CD4-positive, alpha-beta memory T cell (primary cell): ENCODE measurements around the gene VSIG2. TPM values are rescaled to one million over a fixed set of nuclear protein-coding genes. Genes with fewer than 3 reads are reported as not detected.

Experiments used
- CTCF ChIA-PET: fragments of 350-600 bp; sonication (Branson Sonifier 250); formaldehyde crosslinking; loops from one replicate; lab custom pipeline; 2021; ENCODE audit warnings: inconsistent platforms; ENCODE audit not compliant: partially characterized antibody; lab: Charles Lee
- POLR2A ChIA-PET: fragments of 350-600 bp; sonication (Branson Sonifier 250); formaldehyde crosslinking; loops from one replicate; lab custom pipeline; 2021; ENCODE audit not compliant: partially characterized antibody; lab: Charles Lee
- DNase-seq, 5 donors: peaks; one replicate each; pipeline versions ENCODE4 v3.0.0 to v3.0.0-alpha.2; 2020 to 2022; ENCODE audit warnings: mixed read lengths in 1 of 5
- H3K27ac ChIP-seq: one replicate; pipeline ENCODE4 v1.7.0; 2013; ENCODE audit warnings: low read depth, low read length
- H3K27me3 ChIP-seq: 2 replicates; pipeline ENCODE4 v1.7.0; 2013; ENCODE audit warnings: mild to moderate bottlenecking, low read length, moderate library complexity; ENCODE audit not compliant: insufficient read depth
- H3K36me3 ChIP-seq: 2 replicates; pipeline ENCODE4 v1.7.0; 2013; ENCODE audit warnings: mild to moderate bottlenecking, low read length, moderate library complexity; ENCODE audit not compliant: insufficient read depth
- H3K4me1 ChIP-seq: 2 replicates; pipeline ENCODE4 v1.7.0; 2013; ENCODE audit warnings: mild to moderate bottlenecking, low read length, moderate library complexity; ENCODE audit not compliant: insufficient read depth
- H3K4me3 ChIP-seq, 2 donors: one replicate each; pipeline ENCODE4 v1.7.0; 2013; ENCODE audit warnings: low read length in 2 of 2, mild to moderate bottlenecking in 1 of 2
- H3K9me3 ChIP-seq, 2 donors: one replicate each; pipeline ENCODE4 v1.7.0; 2013; ENCODE audit warnings: low read length in 2 of 2, control low read depth in 1 of 2; ENCODE audit not compliant: control insufficient read depth in 1 of 2
- H3K27ac Mint-ChIP-seq, 7 donors: one replicate each; pipeline ENCODE4 v1.8.0; 2020 to 2021; ENCODE audit warnings: mixed read lengths in 7 of 7, mild to moderate bottlenecking in 6 of 7, inconsistent platforms in 3 of 7, moderate library complexity in 3 of 7
- H3K27me3 Mint-ChIP-seq, 2 donors: one replicate each; pipeline ENCODE4 v1.8.0; 2020 to 2021; ENCODE audit warnings: mixed read lengths in 2 of 2
- H3K36me3 Mint-ChIP-seq, 2 donors: one replicate each; pipeline ENCODE4 v1.8.0; 2020 to 2021; ENCODE audit warnings: mixed read lengths in 2 of 2, inconsistent platforms in 1 of 2, mild to moderate bottlenecking in 1 of 2
- H3K4me1 Mint-ChIP-seq, 4 donors: one replicate each; pipeline ENCODE4 v1.8.0; 2020 to 2021; ENCODE audit warnings: mixed read lengths in 4 of 4, mild to moderate bottlenecking in 1 of 4
- H3K4me3 Mint-ChIP-seq, 8 donors: one replicate each; pipeline ENCODE4 v1.8.0; 2020 to 2021; ENCODE audit warnings: mixed read lengths in 8 of 8, mild to moderate bottlenecking in 7 of 8, moderate library complexity in 6 of 8, inconsistent platforms in 3 of 8
- H3K9me3 Mint-ChIP-seq, 8 donors: one replicate each; pipeline ENCODE4 v1.8.0; 2020 to 2021; ENCODE audit warnings: mixed read lengths in 8 of 8, mild to moderate bottlenecking in 5 of 8, inconsistent platforms in 3 of 8, moderate library complexity in 1 of 8
- intact Hi-C: fragments of 100-400 bp; cut with micrococcal nuclease; formaldehyde crosslinking; loops from one replicate; pipeline ENCODE4 v1.15.1; 2023
- polyA plus RNA-seq, 2 donors: library from polyadenylated mRNA; unstranded; fragments of 300-500 nt; fragmentation: Illumina TruSeq; gene quantifications; one replicate each; pipeline ENCODE4 v1.2.3, GENCODE V29; 2021
- total RNA-seq, 2 experiments: library from RNA; stranded (reverse); gene quantifications; one replicate each; pipeline ENCODE4 v1.2.3, GENCODE V29; 2021

Gene VSIG2
- total and polyA plus RNA-seq, 4 experiments from 2014 or later = 0.39 to 0.87 (median 0.68) TPM

GRCh38 chr11:124717421-124717785 lies 34.7 kb downstream of the VSIG2 start:
- H3K27ac ChIP-seq = no peak overlapping the region
- DNase-seq = no peak
- peaks cover 12 to 15% (median 14%) of the 10 kb centered on the region in 4 donors for H3K4me1 Mint-ChIP-seq
- intact Hi-C loops = no loop called here
- peaks cover 0 to 1% (median 0%) of the 10 kb centered on the region in 8 donors for H3K9me3 Mint-ChIP-seq
- H3K27me3 Mint-ChIP-seq = peaks cover 18 to 33% of the 10 kb centered on the region in 2 donors
- H3K36me3 ChIP-seq = no peaks in the 10 kb centered on the region
- ChIA-PET CTCF (interaction anchor here (0.6 kb wide), 1 partner anchor 99 kb away, joined by 3 read pairs; no protein-coding TSS in a partner anchor), POLR2A (no interaction called here)
- H3K4me3 Mint-ChIP-seq = peak overlapping the region; percentile 49 to 90 (median 78)
- H3K36me3 Mint-ChIP-seq = peaks cover 0 to 7% of the 10 kb centered on the region in 2 donors
- H3K27me3 ChIP-seq = peaks cover 7% of the 10 kb centered on the region
- H3K4me3 ChIP-seq = peak overlapping the region in 1 of 2 donors; percentile 20
- H3K4me1 ChIP-seq = peaks cover 13% of the 10 kb centered on the region
- no peaks in the 10 kb centered on the region for H3K9me3 ChIP-seq
- no peak overlapping the region for H3K27ac Mint-ChIP-seq

- DNase-seq = no peak
- Mint-ChIP-seq H3K9me3 (peaks cover 0 to 1% (median 0%) of the 10 kb centered on the region in 8 donors), H3K4me1 (peaks cover 8 to 14% (median 10%) of the 10 kb centered on the region in 4 donors), H3K27me3 (peaks cover 16 to 35% of the 10 kb centered on the region in 2 donors), H3K4me3 (no peak overlapping the region), H3K27ac (no peak overlapping the region), H3K36me3 (peaks cover 0 to 9% of the 10 kb centered on the region in 2 donors)
- H3K27ac ChIP-seq = no peak overlapping the region
- intact Hi-C loops = no loop called here
- H3K27me3 ChIP-seq = peaks cover 7% of the 10 kb centered on the region
- ChIA-PET POLR2A (no interaction called here), CTCF (no interaction called here)
- H3K36me3 ChIP-seq = no peaks in the 10 kb centered on the region
- no peaks in the 10 kb centered on the region for H3K9me3 ChIP-seq
- H3K4me1 ChIP-seq = peaks cover 13% of the 10 kb centered on the region
- H3K4me3 ChIP-seq = no peak overlapping the region
These were observed 35.5 kb downstream of the VSIG2 start for GRCh38 chr11:124716591-124716990.

- Mint-ChIP-seq H3K9me3 (peaks cover 0 to 12% (median 6%) of the 10 kb centered on the region in 8 donors), H3K4me3 (no peak overlapping the region), H3K36me3 (peaks cover 0 to 14% of the 10 kb centered on the region in 2 donors), H3K27ac (no peak overlapping the region), H3K4me1 (peaks cover under 1 to 2% (median 1%) of the 10 kb centered on the region in 4 donors), H3K27me3 (peaks cover 7 to 28% of the 10 kb centered on the region in 2 donors)
- no peaks in the 10 kb centered on the region for H3K36me3 ChIP-seq
- CTCF ChIA-PET = no interaction called here
- no peak overlapping the region for H3K27ac ChIP-seq
- DNase-seq = no peak
- POLR2A ChIA-PET = no interaction called here
- peaks cover 7% of the 10 kb centered on the region for H3K27me3 ChIP-seq
- H3K4me1 ChIP-seq = peaks cover 2% of the 10 kb centered on the region
- intact Hi-C loops = no loop called here
- H3K9me3 ChIP-seq = no peaks in the 10 kb centered on the region
- H3K4me3 ChIP-seq = no peak overlapping the region
These were observed 39.7 kb downstream of the VSIG2 start for GRCh38 chr11:124712392-124712791.

GRCh38 chr11:124707829-124708228 lies 44.2 kb downstream of the VSIG2 start:
- Histone ChIP-seq H3K4me1 (no peaks in the 10 kb centered on the region), H3K27ac (no peak overlapping the region), H3K36me3 (no peaks in the 10 kb centered on the region), H3K4me3 (no peak overlapping the region), H3K9me3 (no peaks in the 10 kb centered on the region), H3K27me3 (no peaks in the 10 kb centered on the region)
- Mint-ChIP-seq H3K27me3 (peaks cover 10 to 12% of the 10 kb centered on the region in 2 donors), H3K4me1 (no peaks in the 10 kb centered on the region), H3K27ac (no peak overlapping the region), H3K4me3 (no peak overlapping the region), H3K36me3 (peaks cover 1 to 10% of the 10 kb centered on the region in 2 donors), H3K9me3 (peaks cover 0 to 22% (median 10%) of the 10 kb centered on the region in 8 donors)
- DNase-seq = no peak
- intact Hi-C loops = no loop called here
- POLR2A ChIA-PET = no interaction called here
- CTCF ChIA-PET = no interaction called here

GRCh38 chr11:124700028-124700427 lies 52.0 kb downstream of the VSIG2 start:
- H3K27me3 Mint-ChIP-seq = peaks cover 12 to 13% of the 10 kb centered on the region in 2 donors
- peaks cover 1 to 7% of the 10 kb centered on the region in 2 donors for H3K36me3 Mint-ChIP-seq
- H3K27ac ChIP-seq = no peak overlapping the region
- no peak overlapping the region for H3K4me3 ChIP-seq
- no peaks in the 10 kb centered on the region for H3K27me3 ChIP-seq
- no peaks in the 10 kb centered on the region for H3K36me3 ChIP-seq
- DNase-seq = no peak
- intact Hi-C loops = no loop called here
- no peak overlapping the region for H3K27ac Mint-ChIP-seq
- no peaks in the 10 kb centered on the region for H3K9me3 ChIP-seq
- H3K4me3 Mint-ChIP-seq = no peak overlapping the region
- ChIA-PET POLR2A (no interaction called here), CTCF (no interaction called here)
- no peaks in the 10 kb centered on the region for H3K4me1 Mint-ChIP-seq
- H3K4me1 ChIP-seq = no peaks in the 10 kb centered on the region
- H3K9me3 Mint-ChIP-seq = peaks cover 0 to 9% (median 3%) of the 10 kb centered on the region in 8 donors

- Mint-ChIP-seq H3K4me3 (no peak overlapping the region), H3K4me1 (no peaks in the 10 kb centered on the region), H3K9me3 (peaks cover 0 to 9% (median 3%) of the 10 kb centered on the region in 8 donors), H3K27ac (no peak overlapping the region), H3K27me3 (peaks cover 12 to 13% of the 10 kb centered on the region in 2 donors), H3K36me3 (peaks cover 1 to 7% of the 10 kb centered on the region in 2 donors)
- ChIA-PET CTCF (no interaction called here), POLR2A (no interaction called here)
- no peak for DNase-seq
- Histone ChIP-seq H3K36me3 (no peaks in the 10 kb centered on the region), H3K4me3 (no peak overlapping the region), H3K9me3 (no peaks in the 10 kb centered on the region), H3K27ac (no peak overlapping the region), H3K27me3 (no peaks in the 10 kb centered on the region), H3K4me1 (no peaks in the 10 kb centered on the region)
- intact Hi-C loops = no loop called here
These were observed 52.5 kb downstream of the VSIG2 start for GRCh38 chr11:124699547-124699946.
